GM19099 (cell line): ENCODE measurements around the gene SETD1A.

ENCODE experiments used
- POLR2A ChIP-seq: IDR thresholded peaks from 3 replicates; pipeline ENCODE4 v1.6.1; 2011; ENCODE audit warnings: low read depth; ENCODE audit not compliant: insufficient read length; ENCODE audit errors: extremely low read depth

Gene SETD1A

GRCh38 chr16:30996324-30996984 lies 38.9 kb downstream of the SETD1A start:
- no peak for TF ChIP-seq POLR2A

GRCh38 chr16:30996985-30997724 lies 39.6 kb downstream of the SETD1A start:
- TF ChIP-seq POLR2A: peak; percentile 77

GRCh38 chr16:30997725-30998711 lies 40.5 kb downstream of the SETD1A start:
- no peak for TF ChIP-seq POLR2A

- no peak for TF ChIP-seq POLR2A
These were observed 41.6 kb downstream of the SETD1A start for GRCh38 chr16:30998852-30999761.

GRCh38 chr16:31000671-31001382 lies 43.3 kb downstream of the SETD1A start:
- TF ChIP-seq POLR2A: no peak

DNA sequence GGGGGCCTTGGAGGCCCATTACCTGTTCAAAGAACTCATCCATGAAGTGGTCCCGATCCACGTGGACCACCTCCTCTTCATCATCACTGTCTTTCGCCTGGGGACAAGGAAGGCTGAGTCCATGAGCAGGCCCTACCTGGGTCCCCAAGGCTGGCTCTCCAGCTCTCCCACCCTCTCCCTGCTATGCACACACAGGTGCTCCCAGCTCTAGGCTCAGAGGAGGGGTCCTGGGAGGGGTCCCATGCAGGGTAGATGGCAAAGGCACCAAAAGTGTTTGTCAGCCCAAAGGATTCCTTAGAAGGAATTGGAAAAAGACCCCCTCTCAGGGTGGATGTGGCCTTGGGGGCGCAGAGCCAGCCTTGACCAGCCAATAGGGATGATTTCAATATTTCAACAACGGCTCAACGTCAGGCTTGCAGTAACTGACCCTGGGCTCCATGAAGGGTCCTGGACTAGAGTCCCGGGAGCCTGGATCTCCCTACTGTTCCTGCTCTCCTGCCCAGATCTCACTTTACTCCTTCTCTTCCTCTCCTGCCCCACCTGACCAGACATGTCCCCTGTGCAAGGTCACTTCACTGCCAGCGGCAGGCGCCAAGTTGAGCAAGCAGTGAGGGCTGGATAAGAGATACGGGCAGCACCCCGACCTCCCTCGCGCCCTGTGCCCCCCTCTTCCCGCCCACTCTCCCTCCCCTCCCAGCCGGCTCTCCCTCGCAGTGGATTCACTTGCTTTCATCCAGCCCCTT lies 44.1 kb downstream of the SETD1A start:
- TF ChIP-seq POLR2A: no peak

- no peak for TF ChIP-seq POLR2A
These were observed 44.7 kb downstream of the SETD1A start for GRCh38 chr16:31002250-31002700.

GRCh38 chr16:31002862-31003341 lies 45.3 kb downstream of the SETD1A start:
- no peak for TF ChIP-seq POLR2A

DNA sequence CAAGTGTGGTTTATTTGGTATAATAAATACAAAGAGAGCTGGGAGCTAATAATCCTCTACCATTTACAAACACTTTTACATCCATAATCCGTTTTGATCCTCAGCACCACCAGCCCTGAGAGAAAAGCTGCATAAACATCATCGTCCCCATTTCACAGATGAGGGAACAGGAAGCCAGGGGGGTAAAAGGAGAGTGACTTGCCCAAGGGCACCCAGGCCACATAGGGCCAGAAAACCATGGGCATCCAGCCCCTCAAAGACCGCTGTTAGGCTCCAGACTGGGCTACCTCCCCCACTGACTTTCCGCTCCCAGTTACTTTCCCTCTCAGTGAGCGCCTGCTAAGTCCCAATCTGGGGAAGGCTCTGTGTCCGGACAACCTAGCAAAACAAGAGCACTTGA lies 46.2 kb downstream of the SETD1A start:
- TF ChIP-seq POLR2A: no peak

- no peak for TF ChIP-seq POLR2A
These were observed 47.1 kb downstream of the SETD1A start for GRCh38 chr16:31004658-31005057.

- no peak for TF ChIP-seq POLR2A
These were observed 48.0 kb downstream of the SETD1A start for GRCh38 chr16:31005350-31006085.

DNA sequence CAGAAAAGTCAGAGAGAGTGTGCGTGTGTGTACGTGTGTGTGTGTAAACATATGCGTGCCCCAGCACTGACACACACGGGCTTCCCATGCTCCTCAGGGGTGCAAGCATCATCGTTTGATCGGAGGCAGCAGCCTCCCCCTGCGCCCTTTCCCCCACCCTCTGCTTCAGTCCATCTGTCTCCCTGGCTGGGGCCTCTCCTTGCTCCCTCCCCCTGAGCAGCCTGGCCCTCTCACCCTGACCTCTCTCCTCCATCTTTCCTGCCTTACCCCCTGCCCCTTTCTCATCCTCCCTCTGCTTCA lies 48.5 kb downstream of the SETD1A start:
- TF ChIP-seq POLR2A: no peak
